OCI-LY1 (cell line): ENCODE results near the gene DIP2B.

Experiments
- CTCF ChIP-seq: fragments of 200-600 bp; sonication (generic), shearing (Covaris generic); IDR thresholded peaks from 2 replicates; pipeline ENCODE4 v1.5.1; 2017; ENCODE audit warnings: mild to moderate bottlenecking, antibody characterized with exemption, low read length, moderate library complexity, mixed read lengths
- EZH2 ChIP-seq: fragments of 200-600 bp; sonication (generic), shearing (Covaris generic); IDR thresholded peaks from 2 replicates; pipeline ENCODE4 v1.8.0; 2017; ENCODE audit warnings: borderline replicate concordance, mixed run types, mild to moderate bottlenecking, antibody characterized with exemption, low read length, moderate library complexity, mixed read lengths

GRCh38 chr12:50564237-50564947 lies 59.6 kb downstream of the DIP2B start:
- TF ChIP-seq CTCF = no peak
- TF ChIP-seq EZH2 = no peak
